ENCODE data around the gene CPLX3. TPM values are rescaled to one million over a fixed set of nuclear protein-coding genes. Genes with fewer than 3 reads are reported as not detected.

Gene CPLX3
- polyA plus RNA-seq, 1 donor: not detected

DNA sequence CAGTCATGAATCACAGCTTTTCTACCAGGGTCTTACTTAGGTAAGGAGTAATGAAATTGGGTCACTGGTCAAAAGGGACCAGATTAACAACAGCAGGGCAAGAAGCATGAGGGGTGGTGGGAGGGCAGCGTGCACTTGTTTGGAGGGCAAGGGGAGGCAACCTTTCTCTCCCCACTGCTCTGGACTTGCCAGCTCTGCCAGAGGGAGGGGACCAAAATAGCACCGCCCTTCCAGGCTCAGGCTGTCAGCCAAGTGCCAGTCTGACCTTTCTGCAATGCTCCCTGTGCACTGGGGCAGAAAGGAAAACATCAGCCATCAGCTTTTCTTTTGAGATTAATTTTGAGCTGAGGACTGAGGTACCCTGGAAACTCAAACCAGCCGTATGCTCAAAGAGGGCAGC, 21.0 kb downstream of the CPLX3 start:
- no CpG with 5 or more reads among the region's 3 CpGs for WGBS (ENCODE audit: insufficient coverage, low lambda C conversion rate)
- H3K9me3 ChIP-seq (ENCODE audit: control insufficient read depth, low read depth, low read length): no peaks in the 10 kb centered on the region
- no peak overlapping the region for H3K4me3 ChIP-seq (ENCODE audit: low read length)
- peaks cover 68% of the 10 kb centered on the region for H3K36me3 ChIP-seq (ENCODE audit: control insufficient read depth, insufficient read depth, low read length)
- no peak for DNase-seq
- H3K27me3 ChIP-seq (ENCODE audit: control insufficient read depth, insufficient read depth, low read length): no peaks in the 10 kb centered on the region
- H3K27ac ChIP-seq (ENCODE audit: low read length): no peak overlapping the region
- H3K4me1 ChIP-seq (ENCODE audit: control insufficient read depth, insufficient read depth, low read length): peaks cover 26% of the 10 kb centered on the region

DNA sequence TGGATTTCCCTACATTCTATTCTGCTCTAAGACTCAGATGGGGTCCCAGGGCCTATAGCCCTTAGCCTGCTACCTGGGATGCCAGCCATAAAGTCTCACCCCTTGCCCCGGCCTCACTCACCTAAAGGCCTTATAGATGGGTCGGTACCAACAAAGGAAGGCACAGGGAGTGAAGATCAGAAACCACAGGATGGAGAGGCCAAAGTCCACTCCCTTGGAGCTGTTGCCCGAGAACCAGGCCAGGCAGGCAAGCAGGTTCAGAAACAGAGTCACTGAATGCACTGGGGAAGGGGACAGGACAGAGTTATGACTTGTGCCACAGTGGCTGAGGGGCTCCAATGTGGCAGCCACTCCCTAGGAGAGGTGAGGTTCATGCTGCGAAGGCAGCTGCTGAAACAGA, 24.0 kb downstream of the CPLX3 start:
- no peaks in the 10 kb centered on the region for H3K9me3 ChIP-seq (ENCODE audit: control insufficient read depth, low read depth, low read length)
- no peak overlapping the region for H3K4me3 ChIP-seq (ENCODE audit: low read length)
- H3K27me3 ChIP-seq (ENCODE audit: control insufficient read depth, insufficient read depth, low read length): no peaks in the 10 kb centered on the region
- WGBS (ENCODE audit: insufficient coverage, low lambda C conversion rate): no CpG with 5 or more reads among the region's 4 CpGs
- peaks cover 19% of the 10 kb centered on the region for H3K4me1 ChIP-seq (ENCODE audit: control insufficient read depth, insufficient read depth, low read length)
- H3K36me3 ChIP-seq (ENCODE audit: control insufficient read depth, insufficient read depth, low read length): peaks cover 81% of the 10 kb centered on the region
- DNase-seq: peak in 1 of 2 donors; percentile 78
- H3K27ac ChIP-seq (ENCODE audit: low read length): peak overlapping the region; percentile 8

DNA sequence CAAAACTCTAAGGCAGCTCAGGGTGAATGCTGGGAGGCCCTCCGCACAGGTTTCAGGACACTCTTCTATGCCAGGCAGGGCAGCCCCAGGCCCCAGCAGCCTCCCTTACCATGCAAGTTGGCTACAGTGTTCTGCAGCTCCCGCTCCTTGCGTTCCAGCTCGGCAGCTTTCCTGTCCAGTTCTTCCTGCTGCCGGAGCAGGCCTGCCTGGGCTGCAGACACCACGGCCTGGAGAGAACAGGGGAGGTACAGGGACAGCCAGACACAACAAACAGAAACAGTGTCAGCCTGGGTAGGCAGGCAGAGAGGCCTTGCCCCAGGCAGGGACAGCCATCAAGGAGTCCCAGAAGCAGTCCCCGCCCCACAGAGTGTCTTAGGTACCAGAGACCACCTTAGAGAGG, 25.5 kb downstream of the CPLX3 start:
- Histone ChIP-seq H3K4me3 (ENCODE audit: low read length) (no peak overlapping the region), H3K4me1 (ENCODE audit: control insufficient read depth, insufficient read depth, low read length) (peaks cover 24% of the 10 kb centered on the region), H3K36me3 (ENCODE audit: control insufficient read depth, insufficient read depth, low read length) (peaks cover 70% of the 10 kb centered on the region), H3K27me3 (ENCODE audit: control insufficient read depth, insufficient read depth, low read length) (no peaks in the 10 kb centered on the region), H3K27ac (ENCODE audit: low read length) (no peak overlapping the region), H3K9me3 (ENCODE audit: control insufficient read depth, low read depth, low read length) (no peaks in the 10 kb centered on the region)
- DNase-seq: no peak
- no CpG with 5 or more reads among the region's 7 CpGs for WGBS (ENCODE audit: insufficient coverage, low lambda C conversion rate)

DNA sequence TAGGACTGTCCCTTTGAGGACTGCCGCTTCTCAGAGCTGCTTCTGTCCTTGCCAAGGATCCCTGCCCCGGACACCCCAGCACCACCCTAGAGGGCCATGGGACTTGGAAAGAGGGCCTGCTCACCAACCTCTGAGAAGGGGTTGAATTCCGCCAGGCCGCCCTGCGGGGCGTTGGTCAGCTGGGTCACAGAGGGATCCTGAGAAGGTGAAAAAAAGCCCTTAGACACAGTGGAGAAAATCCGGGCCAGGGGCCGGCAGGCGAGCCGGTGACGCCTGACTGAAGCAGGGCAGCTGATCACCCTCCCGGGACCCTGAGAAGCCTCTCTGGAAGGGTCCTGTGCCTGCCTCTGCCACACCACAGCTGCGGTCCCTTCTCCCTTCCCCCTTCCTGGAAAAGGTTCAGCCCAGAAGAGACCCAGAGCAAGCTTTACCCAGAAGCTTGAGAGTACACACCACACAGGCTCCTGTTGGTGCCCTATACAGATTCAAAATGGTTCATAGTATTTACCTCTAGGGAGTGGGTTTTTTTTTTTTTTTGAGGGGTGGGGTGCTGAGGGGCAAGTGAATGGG, 28.1 kb downstream of the CPLX3 start:
- no peak for DNase-seq
- H3K27me3 ChIP-seq (ENCODE audit: control insufficient read depth, insufficient read depth, low read length): no peaks in the 10 kb centered on the region
- H3K27ac ChIP-seq (ENCODE audit: low read length): no peak overlapping the region
- no peak overlapping the region for H3K4me3 ChIP-seq (ENCODE audit: low read length)
- peaks cover 61% of the 10 kb centered on the region for H3K36me3 ChIP-seq (ENCODE audit: control insufficient read depth, insufficient read depth, low read length)
- H3K4me1 ChIP-seq (ENCODE audit: control insufficient read depth, insufficient read depth, low read length): peaks cover 42% of the 10 kb centered on the region
- H3K9me3 ChIP-seq (ENCODE audit: control insufficient read depth, low read depth, low read length): no peaks in the 10 kb centered on the region
- WGBS (ENCODE audit: insufficient coverage, low lambda C conversion rate): no CpG with 5 or more reads among the region's 13 CpGs

DNA sequence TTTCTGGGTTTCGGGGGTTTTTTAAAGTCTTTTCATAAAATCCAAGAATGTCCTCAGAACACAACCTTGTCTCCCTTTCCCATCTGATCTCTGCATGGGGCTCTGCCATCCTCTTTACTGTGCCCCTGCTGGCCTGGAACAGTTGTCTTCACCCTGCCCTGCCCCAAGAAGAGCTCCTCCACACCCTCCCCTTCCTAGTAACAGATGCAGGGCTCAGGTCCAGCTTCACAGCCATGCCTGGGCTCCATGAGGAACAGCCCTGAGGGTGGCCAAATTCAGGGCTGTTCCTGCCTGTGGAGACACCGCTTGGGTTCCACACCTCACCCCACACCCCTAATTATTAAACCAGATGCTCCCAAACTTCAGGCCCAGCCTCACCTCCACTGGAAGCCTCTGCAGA, 29.4 kb downstream of the CPLX3 start:
- peaks cover 32% of the 10 kb centered on the region for H3K4me1 ChIP-seq (ENCODE audit: control insufficient read depth, insufficient read depth, low read length)
- no peak overlapping the region for H3K4me3 ChIP-seq (ENCODE audit: low read length)
- no CpG with 5 or more reads among the region's 2 CpGs for WGBS (ENCODE audit: insufficient coverage, low lambda C conversion rate)
- no peak for DNase-seq
- no peaks in the 10 kb centered on the region for H3K9me3 ChIP-seq (ENCODE audit: control insufficient read depth, low read depth, low read length)
- H3K36me3 ChIP-seq (ENCODE audit: control insufficient read depth, insufficient read depth, low read length): peaks cover 50% of the 10 kb centered on the region
- H3K27me3 ChIP-seq (ENCODE audit: control insufficient read depth, insufficient read depth, low read length): no peaks in the 10 kb centered on the region
- no peak overlapping the region for H3K27ac ChIP-seq (ENCODE audit: low read length)

DNA sequence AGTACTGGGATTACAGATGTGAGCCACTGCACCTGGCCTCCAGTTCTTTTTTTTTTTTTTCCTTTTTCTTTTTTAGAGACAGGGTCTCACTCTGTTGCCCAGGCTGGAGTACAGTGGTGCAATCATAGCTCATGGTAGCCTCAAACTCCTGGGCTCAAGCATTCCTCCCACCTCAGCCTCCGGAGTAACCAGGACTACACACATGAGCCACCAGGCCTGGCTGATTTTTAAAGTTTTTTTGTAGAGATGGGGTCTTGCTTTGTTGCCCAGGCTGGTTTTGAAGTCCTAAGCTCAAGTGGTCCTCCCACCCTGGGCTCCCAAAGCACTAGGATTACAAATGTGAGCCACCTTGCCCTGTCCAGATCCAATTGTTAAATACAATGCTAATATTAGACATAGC, 30.1 kb downstream of the CPLX3 start:
- Histone ChIP-seq H3K4me1 (ENCODE audit: control insufficient read depth, insufficient read depth, low read length) (peaks cover 27% of the 10 kb centered on the region), H3K27ac (ENCODE audit: low read length) (peak overlapping the region; percentile 87), H3K36me3 (ENCODE audit: control insufficient read depth, insufficient read depth, low read length) (peaks cover 47% of the 10 kb centered on the region), H3K4me3 (ENCODE audit: low read length) (no peak overlapping the region), H3K27me3 (ENCODE audit: control insufficient read depth, insufficient read depth, low read length) (no peaks in the 10 kb centered on the region), H3K9me3 (ENCODE audit: control insufficient read depth, low read depth, low read length) (no peaks in the 10 kb centered on the region)
- DNase-seq: no peak
- no CpG with 5 or more reads among the region's 1 CpG for WGBS (ENCODE audit: insufficient coverage, low lambda C conversion rate)

DNA sequence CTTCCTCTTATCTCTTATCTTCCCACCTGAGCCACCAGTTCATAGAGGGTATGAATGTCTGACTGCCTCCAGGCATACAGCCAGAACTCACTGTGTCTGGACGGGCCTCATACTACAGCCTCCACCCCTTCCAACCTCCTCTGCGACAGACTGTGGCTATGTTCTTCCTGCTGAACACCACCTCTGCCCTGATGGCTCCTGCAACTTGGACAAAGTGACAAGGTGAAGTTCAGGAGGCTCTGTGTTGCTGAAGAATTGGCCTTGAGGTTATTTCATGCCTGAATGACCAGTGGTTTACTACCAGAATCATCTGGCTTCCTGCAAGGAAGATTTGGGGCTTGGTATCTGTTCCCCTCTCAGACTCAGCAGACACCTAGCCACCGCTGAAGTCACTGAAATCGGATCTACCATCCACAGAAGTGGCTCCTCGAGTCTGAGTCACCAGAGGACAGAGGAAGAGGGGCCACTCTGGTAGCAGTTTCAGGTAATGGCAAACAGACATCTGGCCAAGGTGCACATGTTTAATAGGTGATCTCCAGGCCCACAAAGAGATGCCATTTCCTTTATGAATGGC, 30.7 kb downstream of the CPLX3 start:
- DNase-seq: peak in 1 of 2 donors; percentile 63
- WGBS (ENCODE audit: insufficient coverage, low lambda C conversion rate): no CpG with 5 or more reads among the region's 5 CpGs

DNA sequence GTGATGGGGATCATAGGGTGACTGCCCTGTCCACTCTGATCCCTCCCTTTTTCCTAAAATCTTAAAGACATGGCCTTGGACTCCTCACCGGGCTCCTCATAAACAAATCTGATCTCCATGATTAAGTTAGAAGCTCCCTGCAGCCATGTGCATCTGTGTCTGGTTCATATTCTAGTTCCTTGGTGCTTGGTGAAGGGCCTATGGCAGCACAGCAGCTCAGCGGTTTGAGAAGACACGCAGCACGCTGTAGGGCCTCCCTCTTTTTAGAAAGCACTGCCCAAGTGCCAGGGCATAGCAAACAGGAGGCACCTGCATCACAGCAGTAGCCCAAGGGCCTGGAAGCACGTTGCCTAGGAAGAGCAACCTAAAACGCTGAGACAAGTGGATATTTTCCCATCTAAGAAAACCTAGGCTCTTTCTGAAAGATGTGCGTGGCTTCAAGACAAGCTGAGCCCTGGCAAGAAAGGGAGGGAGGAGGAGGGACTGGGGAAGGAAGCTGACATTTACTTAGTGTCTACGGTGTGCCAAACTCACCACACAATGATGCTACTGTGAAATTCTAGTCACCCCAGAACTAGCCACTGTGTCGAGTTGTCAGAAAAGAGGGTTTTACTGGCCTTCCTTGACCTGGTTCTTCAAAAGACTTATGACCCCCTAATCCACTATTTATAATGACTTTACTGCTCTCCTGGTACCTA, 31.4 kb downstream of the CPLX3 start:
- no peak for DNase-seq
- peak overlapping the region; percentile 87 for H3K27ac ChIP-seq (ENCODE audit: low read length)
- H3K4me1 ChIP-seq (ENCODE audit: control insufficient read depth, insufficient read depth, low read length): peaks cover 27% of the 10 kb centered on the region
- no peaks in the 10 kb centered on the region for H3K9me3 ChIP-seq (ENCODE audit: control insufficient read depth, low read depth, low read length)
- no peak overlapping the region for H3K4me3 ChIP-seq (ENCODE audit: low read length)
- H3K27me3 ChIP-seq (ENCODE audit: control insufficient read depth, insufficient read depth, low read length): no peaks in the 10 kb centered on the region
- WGBS (ENCODE audit: insufficient coverage, low lambda C conversion rate): no CpG with 5 or more reads among the region's 9 CpGs
- peaks cover 34% of the 10 kb centered on the region for H3K36me3 ChIP-seq (ENCODE audit: control insufficient read depth, insufficient read depth, low read length)

More for the DNA sequence above, 30.7 kb downstream of the CPLX3 start:
- Histone ChIP-seq H3K4me1 (ENCODE audit: control insufficient read depth, insufficient read depth, low read length) (peaks cover 27% of the 10 kb centered on the region), H3K27ac (ENCODE audit: low read length) (peak overlapping the region; percentile 87), H3K9me3 (ENCODE audit: control insufficient read depth, low read depth, low read length) (no peaks in the 10 kb centered on the region), H3K27me3 (ENCODE audit: control insufficient read depth, insufficient read depth, low read length) (no peaks in the 10 kb centered on the region), H3K36me3 (ENCODE audit: control insufficient read depth, insufficient read depth, low read length) (peaks cover 41% of the 10 kb centered on the region), H3K4me3 (ENCODE audit: low read length) (no peak overlapping the region)

DNA sequence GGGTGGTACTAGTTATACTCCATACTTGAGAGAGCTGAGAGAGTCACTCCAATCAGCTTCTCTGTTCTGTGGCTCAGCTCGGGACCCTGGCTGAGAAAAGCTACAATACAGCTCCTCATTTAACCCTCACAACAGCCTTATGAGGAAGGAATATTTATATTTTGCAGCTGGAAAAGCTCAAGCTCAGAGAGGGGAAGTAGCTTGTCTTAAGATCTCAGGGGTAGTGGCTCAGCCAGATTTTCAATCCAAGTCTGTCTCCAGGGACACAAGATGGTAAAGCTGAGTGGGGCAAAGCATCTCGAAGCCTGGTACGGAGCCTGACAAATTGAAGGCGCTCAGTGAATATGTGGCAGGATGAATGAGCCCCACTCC, 31.9 kb downstream of the CPLX3 start:
- peaks cover 25% of the 10 kb centered on the region for H3K4me1 ChIP-seq (ENCODE audit: control insufficient read depth, insufficient read depth, low read length)
- no peak overlapping the region for H3K4me3 ChIP-seq (ENCODE audit: low read length)
- no CpG with 5 or more reads among the region's 4 CpGs for WGBS (ENCODE audit: insufficient coverage, low lambda C conversion rate)
- H3K27ac ChIP-seq (ENCODE audit: low read length): peak overlapping the region; percentile 87
- no peak for DNase-seq
- H3K27me3 ChIP-seq (ENCODE audit: control insufficient read depth, insufficient read depth, low read length): no peaks in the 10 kb centered on the region
- peaks cover 29% of the 10 kb centered on the region for H3K36me3 ChIP-seq (ENCODE audit: control insufficient read depth, insufficient read depth, low read length)
- no peaks in the 10 kb centered on the region for H3K9me3 ChIP-seq (ENCODE audit: control insufficient read depth, low read depth, low read length)

DNA sequence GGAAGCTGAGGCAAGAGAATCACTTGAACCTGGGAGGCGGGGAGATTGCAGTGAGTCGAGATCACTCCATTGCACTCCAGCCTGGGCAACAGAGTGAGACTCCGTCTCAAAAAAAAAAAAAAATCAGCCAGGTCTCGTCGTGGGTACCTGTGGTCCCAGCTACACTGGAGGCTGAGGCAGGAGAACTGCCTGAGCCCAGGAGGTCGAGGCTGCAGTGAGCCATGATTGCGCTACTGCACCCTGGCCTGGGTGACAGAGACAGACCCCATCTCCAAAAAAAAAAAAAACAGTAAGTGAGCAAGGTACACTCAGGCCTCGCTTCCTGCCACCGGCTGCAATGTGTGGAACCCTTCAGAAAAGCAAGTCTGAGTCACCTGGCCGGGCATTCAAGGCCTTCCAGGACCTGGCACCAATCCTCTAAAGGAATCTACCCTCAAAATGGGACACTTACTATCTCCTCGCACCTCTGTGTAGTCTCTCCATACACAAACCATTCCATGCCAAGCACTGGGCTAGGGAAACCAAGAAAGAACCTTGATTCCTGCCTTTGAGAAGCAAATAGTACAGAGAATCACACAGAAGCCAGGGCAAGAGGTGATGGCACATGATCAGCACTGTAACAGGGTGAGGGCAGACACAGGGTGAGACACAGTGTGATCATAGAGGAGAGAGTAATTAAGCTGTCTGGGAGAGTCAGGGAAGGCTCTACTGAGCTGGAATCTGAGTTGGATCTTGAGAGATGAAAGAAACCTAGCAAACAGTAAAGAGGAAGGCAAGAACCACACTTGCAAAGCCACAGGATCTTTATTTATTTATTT, 37.0 kb downstream of the CPLX3 start:
- no CpG with 5 or more reads among the region's 11 CpGs for WGBS (ENCODE audit: insufficient coverage, low lambda C conversion rate)
- Histone ChIP-seq H3K27me3 (ENCODE audit: control insufficient read depth, insufficient read depth, low read length) (no peaks in the 10 kb centered on the region), H3K9me3 (ENCODE audit: control insufficient read depth, low read depth, low read length) (no peaks in the 10 kb centered on the region), H3K36me3 (ENCODE audit: control insufficient read depth, insufficient read depth, low read length) (peaks cover 8% of the 10 kb centered on the region), H3K4me1 (ENCODE audit: control insufficient read depth, insufficient read depth, low read length) (peaks cover 44% of the 10 kb centered on the region), H3K4me3 (ENCODE audit: low read length) (no peak overlapping the region), H3K27ac (ENCODE audit: low read length) (peak overlapping the region; percentile 37)
- peak in 1 of 2 donors; percentile 63 for DNase-seq

All from large intestine (tissue), 3 donors.